Cerebellar cortex (tissue), 1 donor: ENCODE results near the gene MOSPD3.
A peak's percentile ranks its signal among the peaks of the same experiment; 100 is the strongest.

ENCODE experiments used
- DNase-seq: peaks from one replicate; pipeline ENCODE4 v3.0.0-alpha.2; 2015; ENCODE audit warnings: low spot score

The MOSPD3 gene

DNA sequence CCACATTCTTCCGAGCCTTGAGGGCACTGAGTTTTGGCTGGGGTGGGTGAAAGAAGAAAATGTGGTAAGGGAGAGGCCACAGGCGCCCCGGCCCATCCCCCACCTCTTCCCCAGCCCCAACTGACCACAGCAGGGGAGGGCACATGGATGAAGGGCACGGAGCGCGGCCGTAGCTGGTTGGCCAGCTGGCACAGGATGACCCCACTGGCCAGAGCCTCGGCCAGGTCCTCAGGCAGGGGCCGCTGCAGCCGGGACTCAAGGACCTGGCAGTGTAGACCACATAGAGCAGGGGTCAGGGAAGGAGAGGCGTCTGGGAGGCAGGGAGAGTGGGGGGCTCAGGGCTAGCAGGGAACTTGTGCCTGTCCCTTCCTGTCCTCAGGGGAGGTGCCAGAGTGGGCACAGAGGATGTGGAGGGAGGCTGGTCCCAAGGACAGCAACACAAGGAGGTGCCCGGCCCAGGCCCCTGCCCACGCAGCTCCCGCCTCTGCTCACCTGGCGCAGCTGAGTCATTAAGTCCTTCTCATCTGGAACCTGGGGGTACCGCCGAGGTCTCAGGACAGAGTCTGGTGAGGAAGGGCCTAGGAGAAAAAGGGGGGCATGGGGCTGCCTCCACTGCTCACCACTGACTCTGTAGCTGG is 36.5 kb upstream of the MOSPD3 start:
- DNase-seq, result no peak

DNA sequence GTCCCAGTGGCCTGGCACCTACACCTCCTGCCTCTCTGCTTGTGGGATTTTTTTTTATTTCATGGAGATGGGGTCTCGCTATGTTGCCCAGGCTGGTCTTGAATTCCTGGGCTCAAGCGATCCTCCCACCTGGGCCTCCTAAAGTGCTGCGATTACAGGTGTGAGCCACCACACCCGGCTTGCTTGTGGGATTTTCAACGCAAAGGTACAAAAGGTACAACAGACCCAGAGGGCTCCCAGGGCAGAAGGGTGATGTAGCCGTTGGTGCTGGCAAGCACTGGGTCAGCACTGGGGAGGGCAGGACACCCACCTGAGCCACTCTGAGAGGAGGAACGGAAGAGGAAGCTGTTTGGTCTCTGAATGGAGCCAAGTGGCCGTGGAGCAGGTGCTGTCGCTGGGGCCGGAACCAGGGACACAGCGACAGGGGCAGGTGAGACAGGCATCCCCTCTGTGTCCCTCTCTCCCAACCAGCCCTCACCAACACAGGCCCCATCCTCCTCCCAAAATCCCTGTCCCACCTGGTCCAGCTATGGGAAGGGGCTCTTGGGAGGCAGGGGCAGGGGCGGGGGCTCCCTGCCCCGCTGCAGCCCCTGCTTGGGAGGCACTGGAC is 35.9 kb upstream of the MOSPD3 start:
- DNase-seq, result no peak

DNA sequence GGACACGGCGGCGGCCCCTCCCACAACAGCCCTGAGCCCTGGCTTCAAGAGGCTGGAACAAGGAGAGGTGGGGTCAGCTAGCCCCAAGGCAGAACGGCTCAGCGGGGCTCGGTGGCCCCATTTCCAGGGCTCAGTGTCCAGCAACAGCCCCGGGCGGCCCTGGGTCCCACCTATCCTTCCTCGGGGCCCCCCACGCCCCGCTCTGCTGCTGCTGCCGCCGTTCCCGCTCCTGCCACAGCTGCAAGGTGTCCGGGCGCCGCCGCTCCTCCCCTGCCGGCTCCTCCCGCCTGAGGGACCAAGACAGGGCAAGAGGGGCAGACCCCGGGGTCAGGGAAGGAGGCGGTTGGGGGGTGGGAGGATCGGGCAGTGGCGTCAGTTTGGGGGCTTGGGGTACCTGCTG is 35.2 kb upstream of the MOSPD3 start:
- DNase-seq, result no peak

DNA sequence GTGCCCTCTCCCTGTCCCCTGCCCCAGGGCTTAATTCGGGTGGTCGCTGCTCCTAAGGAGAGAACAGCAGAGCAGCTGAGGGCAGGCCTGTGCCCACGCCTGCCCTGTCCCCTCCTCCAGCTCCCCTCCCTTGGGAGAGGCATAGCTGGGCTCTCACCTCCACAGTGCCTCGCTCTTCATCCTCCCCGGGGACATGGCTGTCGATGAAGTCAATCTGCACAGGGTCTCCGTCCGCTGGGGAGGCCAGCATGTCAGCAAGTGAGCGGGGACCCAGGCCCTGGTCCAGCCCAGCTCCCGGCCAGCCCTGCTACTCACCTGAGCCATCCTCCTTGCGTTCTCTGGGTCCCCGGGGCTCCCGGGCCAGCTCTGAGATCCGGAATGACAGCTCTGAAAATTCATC is 34.8 kb upstream of the MOSPD3 start:
- no peak for DNase-seq

DNA sequence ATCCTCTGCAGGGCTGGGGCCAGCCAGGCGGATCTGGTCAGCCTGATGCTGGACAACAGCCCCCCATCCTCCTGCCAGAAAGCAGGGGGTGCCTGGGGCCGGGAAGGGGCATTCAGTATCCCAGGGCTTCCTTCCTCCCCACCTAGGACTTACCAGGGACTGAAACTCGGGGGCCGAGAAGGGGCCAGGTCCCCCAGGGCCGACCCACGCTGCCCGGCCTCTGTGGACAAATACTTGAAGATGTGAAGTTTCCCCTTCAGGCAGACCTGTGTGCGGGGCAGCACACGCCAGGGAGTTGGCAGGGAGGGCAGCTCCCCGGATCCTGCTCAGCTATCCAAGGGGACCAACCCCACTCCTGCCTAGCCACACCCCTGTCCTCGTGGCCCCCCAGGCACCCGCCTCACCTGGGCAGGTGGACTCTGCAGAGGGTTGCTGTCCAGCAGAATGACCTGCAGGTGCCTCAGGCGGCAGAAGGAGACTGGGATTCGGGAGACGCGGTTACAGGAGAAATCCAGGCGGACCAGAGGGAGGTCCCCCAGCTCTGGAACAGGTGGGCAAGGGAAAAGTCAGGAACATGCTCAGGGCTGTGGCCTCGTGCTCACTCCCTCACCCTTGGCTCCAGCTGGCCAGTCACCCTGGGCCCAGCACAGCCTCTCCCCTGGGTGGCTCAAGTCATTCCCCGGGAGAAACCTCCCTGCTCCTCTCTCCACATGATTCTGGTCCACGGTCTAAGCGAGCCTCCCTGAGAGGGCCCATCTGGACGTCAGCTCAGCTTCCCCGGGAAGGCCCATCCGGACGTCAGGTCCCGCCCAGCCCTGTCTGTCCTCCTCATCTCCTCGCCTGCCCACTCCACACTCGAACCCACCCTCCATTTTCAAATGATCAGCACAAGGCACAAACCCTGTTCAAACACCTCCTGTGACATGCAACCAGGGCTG is 33.8 kb upstream of the MOSPD3 start:
- DNase-seq, result no peak

DNA sequence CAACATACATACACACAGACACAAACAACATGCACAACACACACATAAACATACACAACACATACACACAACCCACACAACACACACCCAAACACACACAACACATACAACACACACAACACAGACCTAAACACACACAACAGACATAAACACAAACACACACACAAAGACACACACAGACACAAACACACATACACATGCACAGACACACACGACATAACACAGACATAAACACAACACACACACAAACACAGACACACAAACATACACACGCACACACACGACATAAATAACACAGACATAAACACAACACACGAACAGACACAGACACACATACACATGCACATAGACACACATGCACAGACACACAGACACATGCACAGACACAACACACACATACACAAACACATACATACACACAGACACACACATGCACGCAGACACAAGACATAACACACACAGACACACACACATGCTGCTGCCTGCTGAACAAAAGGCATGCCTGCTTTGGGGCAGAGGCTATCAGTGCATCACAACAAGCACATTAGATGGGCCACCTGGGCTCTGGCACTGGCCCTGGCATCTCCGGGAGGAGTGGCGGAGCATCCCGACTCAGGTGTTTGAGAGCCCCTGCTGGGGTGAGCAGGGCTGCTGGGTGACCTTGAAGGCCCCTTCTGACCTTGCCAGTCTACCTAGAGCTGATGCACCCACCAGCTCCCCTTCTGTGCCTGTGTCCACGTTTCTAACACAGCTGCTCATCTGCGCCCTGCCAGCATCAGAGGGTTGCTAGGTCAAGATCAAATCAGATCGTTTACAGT is 31.7 kb upstream of the MOSPD3 start:
- no peak for DNase-seq

DNA sequence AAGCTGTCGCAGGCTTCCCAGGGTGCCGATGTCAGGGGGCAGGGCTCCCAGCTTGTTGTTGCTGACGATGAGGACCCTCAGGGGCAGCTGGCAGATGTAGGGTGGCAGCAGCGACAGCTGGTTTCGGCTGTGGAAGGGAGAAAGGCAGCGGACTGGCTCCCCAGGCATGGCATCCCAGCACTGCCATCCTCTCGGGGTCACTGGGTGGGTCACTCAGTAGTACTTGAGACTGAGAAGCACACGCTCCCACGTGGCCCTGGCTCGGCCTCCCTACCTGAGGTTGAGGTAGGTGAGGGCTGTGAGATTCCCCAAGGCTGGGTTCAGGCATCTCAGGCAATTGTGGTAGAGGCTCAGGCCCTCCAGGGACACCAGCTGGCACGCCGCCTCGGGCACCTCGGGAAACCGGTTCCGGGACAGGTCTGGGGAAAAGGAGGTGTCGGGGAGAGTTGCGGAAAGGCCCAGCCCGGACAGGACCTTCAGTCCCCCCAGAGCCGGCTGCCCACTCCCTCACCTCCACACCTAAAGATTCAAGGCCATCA is 30.2 kb upstream of the MOSPD3 start:
- no peak for DNase-seq

DNA sequence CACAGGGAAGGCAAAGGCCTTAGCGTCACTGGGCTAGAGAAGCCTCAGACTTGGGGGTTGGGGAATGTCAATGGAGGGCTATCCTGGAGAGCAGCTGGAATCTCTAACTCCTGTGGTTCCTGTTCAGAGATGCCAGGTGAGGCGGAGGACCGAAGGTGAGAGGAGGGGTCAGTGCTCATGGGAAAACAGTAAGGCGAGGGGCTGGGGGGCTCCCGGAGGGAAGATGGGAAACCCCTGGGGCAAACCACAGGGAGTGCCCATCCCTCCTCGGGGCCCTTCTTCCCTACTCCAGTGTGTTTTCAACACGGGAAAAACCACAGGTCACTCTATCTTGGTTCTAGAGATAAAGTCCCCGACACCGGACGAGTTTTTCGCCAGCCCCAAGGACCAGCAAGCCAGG is 29.7 kb upstream of the MOSPD3 start:
- no peak for DNase-seq

DNA sequence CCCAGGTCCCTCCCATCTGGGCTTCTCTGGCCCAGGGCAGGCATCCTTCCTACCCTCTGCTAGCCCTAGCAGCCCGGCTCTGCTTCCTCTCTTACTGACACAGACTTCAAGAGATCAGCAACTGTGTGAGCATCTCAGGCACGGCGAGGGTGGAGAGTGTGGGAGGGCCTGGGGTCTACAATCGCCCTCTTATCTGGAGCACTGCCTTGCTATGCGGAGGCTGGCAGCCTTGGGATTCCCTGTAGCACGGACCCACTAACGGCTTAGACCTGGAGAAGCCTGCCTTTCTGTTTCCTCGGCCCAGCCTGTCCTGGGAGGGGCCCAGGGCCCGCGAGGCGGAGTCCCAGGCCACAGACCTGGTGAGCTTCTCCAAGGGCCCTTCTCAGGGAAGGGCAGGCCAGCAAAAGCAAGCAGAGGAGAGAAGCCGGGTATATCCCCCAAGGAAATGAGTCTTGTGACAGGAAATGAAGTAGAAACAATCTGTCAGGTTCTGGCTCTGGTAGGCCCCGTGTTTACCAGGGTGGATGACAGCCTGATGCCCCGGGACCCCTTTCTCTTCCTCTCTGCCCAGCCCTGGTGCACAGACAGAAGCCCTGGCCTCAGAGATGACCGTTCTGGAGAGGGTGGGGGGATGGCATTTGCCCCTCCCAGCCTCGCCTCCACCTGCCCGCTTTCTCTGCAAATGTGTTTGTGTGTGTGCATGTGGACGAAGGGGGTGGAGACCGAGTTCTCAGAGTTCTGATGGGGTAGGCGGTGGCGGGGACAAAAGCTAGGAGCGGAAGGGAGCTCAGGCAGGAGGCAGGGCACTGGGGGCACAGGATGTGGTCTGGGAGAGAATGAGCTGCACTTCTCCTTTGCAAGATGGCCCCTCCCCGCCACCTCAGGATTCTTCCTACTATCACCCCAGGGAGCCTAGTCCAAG is 28.9 kb upstream of the MOSPD3 start:
- DNase-seq, result no peak

DNA sequence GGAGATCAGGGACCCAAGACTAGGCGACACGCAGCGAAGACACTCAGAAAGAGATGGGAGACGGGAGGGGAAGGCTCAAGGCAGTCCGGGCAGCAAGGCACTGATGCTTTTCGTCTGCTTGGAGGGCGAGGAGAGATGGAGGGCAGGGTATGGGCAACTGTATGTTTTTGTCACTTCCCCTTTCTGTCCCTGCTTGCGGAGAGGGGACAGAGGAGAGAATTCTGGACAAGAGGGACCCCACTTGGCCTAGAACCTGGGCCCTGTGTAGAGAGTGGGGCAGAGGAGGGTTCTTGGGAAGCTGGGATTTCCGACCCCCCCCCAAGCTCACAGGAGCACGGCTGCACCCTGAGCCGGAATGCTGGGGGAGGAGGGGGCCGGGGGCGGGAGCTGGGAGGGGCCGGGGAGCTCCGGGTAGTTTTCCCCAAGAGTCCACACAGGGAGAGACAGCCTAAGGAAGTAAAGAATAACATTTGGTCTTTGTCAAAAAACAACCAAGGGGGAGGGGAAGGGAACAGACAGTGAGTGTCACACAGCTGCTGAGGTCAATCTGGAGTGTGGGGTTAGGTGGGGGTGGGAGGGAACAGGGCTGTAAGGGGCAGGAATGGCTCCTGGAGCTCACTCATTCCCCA is 28.2 kb upstream of the MOSPD3 start:
- no peak for DNase-seq

DNA sequence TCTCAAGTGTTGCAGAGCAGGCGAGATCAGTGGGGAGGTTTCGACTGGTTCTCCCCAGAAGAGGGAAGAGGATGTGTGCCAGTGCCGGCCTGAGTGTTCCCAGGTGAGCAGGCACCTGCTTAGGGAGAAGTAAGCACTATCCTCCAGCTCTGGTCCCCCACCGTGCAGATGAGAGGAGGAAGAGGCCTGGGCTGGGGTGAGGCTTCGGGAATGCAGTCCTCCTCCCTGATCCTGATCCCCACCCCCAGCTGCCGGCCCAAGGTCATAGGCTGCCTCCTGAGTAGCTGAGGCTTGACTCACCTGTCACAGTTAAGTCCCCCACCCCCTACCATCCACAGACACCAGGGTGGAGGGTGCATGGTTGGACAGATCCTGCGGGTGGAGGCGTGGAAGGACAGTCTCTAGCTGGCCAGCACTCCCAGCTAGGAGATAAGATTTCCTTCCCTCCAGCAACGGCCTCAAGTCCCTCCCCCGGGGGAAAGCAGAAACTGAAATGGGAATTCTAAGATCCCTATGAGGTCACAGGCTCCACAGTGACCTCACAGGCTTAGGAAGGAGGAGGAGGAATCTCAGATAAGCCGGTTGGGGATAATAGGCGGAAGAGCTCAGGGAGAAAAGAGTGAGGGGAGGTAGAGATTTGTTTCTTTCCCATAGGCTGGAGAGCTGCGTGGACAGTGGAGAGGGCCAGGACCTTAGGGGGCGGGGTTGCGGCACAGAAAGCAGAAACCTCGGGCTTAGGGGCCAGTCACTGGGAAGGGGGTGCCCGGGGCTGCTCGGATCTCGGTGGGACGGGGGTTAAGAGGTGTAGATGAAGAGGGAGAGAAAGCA is 27.4 kb upstream of the MOSPD3 start:
- DNase-seq, result peak; percentile 44

DNA sequence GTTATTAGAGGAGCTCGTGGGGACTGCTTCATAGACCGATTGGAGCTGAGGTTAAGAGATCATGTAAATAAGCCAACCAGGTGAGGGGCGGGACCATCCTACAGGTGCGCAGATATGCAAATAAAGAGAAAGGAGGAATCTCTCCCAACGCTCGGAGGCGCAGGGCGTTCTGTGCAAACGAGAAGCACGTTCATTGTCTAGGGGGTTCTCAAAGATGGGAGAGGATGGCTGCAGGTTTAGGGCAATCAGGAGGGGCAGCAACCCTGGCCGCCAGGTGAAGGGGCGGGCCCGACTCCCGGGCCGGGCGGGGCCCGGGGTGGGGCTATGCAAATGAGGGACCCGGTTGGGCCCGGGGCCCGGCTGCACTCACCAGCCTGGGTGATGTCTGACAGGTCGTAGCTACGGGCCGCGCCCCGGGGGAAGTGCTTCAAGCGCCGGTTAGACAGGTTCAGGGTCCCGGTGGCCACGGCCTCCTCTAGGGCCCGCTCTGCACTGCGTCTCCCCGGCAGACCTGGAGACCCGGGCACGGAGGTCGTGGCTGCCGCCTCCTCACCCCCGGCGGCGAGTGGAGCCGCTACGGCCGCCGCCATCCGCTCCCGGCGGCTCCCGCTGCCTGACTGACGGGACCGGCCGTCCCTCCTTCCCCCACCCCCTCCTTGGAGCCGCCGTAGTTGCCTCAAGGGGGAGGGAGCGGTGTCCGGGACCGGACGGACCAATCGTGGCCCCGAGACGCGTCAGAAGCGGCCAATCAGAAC is 26.7 kb upstream of the MOSPD3 start, which contains the start of gene LRCH4:
Gene LRCH4 (minus strand): TSS at position 619 of the 755 bp plus-strand sequence. CDS start 29 bp downstream, at position 590.
- peak; percentile 56 for DNase-seq

DNA sequence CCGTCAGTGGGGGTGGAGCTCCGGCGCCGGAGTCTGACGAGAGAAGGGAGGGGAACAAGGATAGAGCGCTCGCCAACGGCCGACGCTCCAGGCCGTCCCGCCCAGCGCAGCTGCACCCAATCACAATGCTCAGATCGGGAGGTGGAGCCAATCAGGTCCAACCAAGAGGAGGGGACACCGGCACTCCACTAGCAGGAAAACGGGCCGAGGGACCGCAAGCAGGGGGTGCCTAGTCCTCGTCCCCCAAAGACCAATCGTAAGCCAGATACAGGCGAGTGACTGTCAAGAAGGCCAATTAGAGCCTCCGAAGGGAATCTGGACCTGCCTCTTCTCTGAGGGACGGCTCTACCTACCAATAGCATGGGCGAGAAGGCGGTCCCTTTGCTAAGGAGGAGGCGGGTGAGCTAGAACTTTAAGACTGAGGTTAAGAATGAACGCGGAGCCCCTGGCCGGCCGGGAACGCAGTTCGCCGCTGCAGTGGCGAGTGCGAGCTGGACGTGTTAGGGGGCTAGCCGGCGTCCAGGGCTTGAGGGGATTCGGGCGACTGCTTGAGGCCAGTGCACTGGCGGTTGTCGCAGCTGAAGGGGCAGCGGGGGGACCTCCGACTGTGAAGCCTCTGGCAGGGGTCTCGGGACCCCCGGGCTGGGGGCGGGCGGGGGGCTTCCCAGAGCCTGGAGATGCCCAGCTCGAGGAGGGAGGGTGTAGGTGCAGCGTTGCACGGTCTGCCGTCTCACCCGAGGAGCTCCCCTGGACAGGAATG is 25.9 kb upstream of the MOSPD3 start, which contains the start of gene FBXO24:
Gene FBXO24 (plus strand): TSS at position 63 of the 760 bp plus-strand sequence. CDS start 298 bp downstream, at position 361.
- peak; percentile 100 for DNase-seq

DNA sequence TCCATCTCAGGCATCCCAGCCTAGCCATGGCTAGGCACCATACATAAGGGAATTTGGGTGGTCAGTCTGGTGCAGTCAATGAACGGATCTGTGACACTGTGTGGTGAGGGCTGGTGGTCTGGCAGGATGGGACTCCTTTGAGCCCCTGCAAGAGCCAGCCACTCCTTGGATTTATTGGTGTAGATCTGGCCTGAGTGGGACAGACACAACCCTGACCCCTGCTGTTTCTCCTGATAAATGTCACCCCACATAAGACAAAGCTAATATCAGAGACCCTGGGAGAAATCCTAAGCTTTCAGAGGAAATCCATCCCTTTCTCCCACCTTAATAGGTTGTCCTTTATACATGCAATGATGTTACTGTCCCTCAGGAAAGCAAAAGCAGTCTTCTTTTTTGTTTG is 23.9 kb upstream of the MOSPD3 start:
- DNase-seq, result no peak

DNA sequence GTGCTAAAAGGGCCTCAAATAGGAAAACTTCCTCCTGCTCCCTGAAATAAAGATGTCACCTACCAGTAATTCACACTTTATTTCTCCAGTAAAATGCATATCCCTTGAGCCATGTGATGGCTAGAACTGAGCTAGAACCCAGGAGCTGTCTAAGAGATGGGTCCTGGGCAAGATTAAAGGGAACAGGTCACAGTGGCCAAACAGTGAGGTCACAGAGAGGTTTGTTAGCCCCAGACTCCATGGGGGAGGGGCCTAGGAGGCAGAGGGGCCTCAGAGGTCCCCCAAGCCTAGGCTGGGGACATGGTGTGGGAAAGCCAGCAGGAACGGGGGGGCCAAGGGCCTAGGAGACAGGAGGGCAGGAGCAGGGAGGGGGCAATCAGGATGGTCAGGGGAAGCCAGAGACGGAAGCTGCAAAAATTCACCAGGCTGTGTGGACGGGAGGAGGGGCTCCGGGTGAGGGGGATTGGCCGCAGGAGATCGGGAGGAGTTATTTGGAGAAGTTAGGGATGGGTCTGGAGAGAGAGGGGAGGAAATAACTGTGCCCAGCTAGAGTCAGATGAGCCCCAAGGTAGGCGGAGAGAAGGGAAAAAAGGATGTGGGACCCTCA is 22.9 kb upstream of the MOSPD3 start:
- no peak for DNase-seq

DNA sequence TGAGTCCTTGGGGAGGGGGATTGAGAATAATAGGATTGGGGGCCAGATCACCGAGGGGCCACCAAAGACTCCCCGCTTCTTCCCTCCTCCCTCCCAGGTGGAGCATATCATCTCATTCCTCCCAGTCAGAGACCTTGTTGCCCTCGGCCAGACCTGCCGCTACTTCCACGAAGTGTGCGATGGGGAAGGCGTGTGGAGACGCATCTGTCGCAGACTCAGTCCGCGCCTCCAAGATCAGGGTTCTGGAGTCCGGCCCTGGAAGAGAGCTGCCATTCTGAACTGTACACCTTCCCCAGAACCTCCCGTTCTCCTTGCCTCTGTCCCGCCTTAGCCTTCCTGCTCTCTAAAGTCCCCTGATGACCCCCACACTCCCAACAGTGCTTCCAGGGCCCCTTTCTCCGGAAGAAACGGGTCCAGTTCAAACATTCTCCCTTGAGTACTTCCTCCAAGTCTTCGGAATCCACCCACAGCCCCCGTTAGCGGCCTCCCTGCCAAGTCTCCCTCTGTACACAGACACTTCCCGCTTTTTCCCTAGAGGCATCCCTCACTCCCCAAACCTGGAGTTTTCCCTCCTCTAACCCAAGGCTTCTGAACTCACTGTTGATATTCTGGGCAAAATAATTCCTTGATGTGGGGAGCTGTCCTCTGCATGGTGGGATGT is 22.1 kb upstream of the MOSPD3 start:
- no peak for DNase-seq

DNA sequence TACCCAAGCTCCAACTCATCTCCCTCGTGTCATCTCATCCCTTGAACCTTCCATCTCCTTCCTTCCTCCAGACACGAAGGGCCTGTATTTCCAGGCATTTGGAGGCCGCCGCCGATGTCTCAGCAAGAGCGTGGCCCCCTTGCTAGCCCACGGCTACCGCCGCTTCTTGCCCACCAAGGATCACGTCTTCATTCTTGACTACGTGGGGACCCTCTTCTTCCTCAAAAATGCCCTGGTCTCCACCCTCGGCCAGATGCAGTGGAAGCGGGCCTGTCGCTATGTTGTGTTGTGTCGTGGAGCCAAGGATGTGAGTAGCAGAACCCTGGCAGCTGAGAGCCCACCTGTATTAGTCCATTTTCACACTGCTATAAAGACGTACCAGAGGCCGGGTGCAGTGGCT is 20.7 kb upstream of the MOSPD3 start:
- DNase-seq, result no peak
